ENCODE results near the gene SGCA.

SGCA gene

GRCh38 chr17:50168319-50168718 is 2.5 kb downstream of the SGCA start:
- no peak for DNase-seq

GRCh38 chr17:50169121-50169764 is 3.4 kb downstream of the SGCA start:
- DNase-seq, result peak; percentile 34

GRCh38 chr17:50169881-50170459 is 4.2 kb downstream of the SGCA start:
- no peak for DNase-seq

- DNase-seq, result peak; percentile 18
Measured at GRCh38 chr17:50170662-50171370, 5.0 kb downstream of the SGCA start.

GRCh38 chr17:50171371-50172071 is 5.7 kb downstream of the SGCA start:
- no peak for DNase-seq

- DNase-seq, result no peak
Measured at GRCh38 chr17:50172130-50172529, 6.3 kb downstream of the SGCA start.

GRCh38 chr17:50172936-50173334 is 7.1 kb downstream of the SGCA start:
- DNase-seq, result no peak

GRCh38 chr17:50173335-50173941 is 7.6 kb downstream of the SGCA start:
- DNase-seq, result no peak

- DNase-seq, result no peak
Measured at GRCh38 chr17:50174444-50174843, 8.6 kb downstream of the SGCA start.

GRCh38 chr17:50175035-50175807 is 9.4 kb downstream of the SGCA start:
- no peak for DNase-seq

- no peak for DNase-seq
Measured at GRCh38 chr17:50176559-50177357, 11.0 kb downstream of the SGCA start.

GRCh38 chr17:50177476-50177875 is 11.7 kb downstream of the SGCA start:
- DNase-seq, result no peak

- peak; percentile 23 for DNase-seq
Measured at GRCh38 chr17:50177983-50178834, 12.4 kb downstream of the SGCA start.

- no peak for DNase-seq
Measured at GRCh38 chr17:50180111-50180510, 14.3 kb downstream of the SGCA start.

GRCh38 chr17:50180620-50181019 is 14.8 kb downstream of the SGCA start:
- no peak for DNase-seq

- DNase-seq, result no peak
Measured at GRCh38 chr17:50181144-50181543, 15.3 kb downstream of the SGCA start.

- DNase-seq, result no peak
Measured at GRCh38 chr17:50181591-50182560, 16.1 kb downstream of the SGCA start.

- DNase-seq, result no peak
Measured at GRCh38 chr17:50182783-50183420, 17.1 kb downstream of the SGCA start.

All from stimulated activated naive CD4-positive, alpha-beta T cell treated with Interleukin-2 at 50 U/mL for 16 hours (primary cell).